ENCODE results near the gene FABP1. TPM values are rescaled to one million over a fixed set of nuclear protein-coding genes. Genes with fewer than 3 reads are reported as not detected.

The FABP1 gene
- total RNA-seq, 1 donor from 2014 or later = 28.2 TPM

DNA sequence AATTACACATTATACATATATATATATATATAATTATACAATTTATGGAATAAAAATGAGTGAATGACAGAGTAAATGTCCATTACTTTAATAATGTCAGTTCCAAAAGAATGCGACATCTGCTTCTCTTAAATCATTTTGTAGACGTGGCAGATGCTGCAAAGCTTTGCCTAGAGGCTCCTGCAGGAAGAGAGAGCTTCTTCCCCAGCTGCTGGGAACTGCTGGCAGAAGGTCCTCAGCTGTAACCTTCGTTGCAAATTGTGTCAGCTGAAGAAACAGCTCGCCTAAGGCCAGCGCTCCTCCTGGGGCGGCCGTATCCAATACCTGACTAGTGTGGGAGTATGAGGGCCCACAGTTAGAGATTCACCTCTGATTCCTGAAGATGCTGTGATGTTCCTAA, 32.7 kb upstream of the FABP1 start:
- DNase-seq (ENCODE audit: extremely low spot score, unreplicated experiment) = no peak
- Mint-ChIP-seq H3K9me3 (no peaks in the 10 kb centered on the region), H3K4me1 (ENCODE audit: unreplicated experiment) (no peaks in the 10 kb centered on the region), H3K4me3 (no peak overlapping the region), H3K36me3 (no peaks in the 10 kb centered on the region), H3K27me3 (peaks cover 6% of the 10 kb centered on the region), H3K27ac (no peak overlapping the region)
- no peak for TF ChIP-seq CTCF (conservative IDR thresholded peaks at IDR 0.05)

DNA sequence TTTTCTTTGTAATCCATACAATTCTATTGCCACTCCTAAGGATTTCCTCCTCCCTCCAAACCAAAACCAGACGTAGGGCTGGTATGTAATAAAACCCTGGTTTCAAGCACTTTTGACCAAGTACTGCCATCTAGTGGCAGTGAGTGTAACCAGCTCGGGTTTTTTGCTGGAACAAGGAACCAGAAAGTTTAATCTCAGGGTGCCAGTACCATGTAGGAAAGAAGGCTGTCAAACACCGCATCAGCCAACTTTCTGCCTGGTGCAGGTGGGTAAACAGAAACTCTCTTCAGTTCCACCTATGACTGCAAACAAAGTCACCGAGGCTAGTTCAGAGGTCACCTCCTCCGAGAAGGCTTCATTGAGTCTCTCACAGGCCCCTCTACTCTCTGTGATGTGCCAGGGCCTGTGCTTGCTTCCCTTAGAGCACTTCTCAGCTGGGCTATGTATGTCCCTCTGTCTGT, 32.1 kb upstream of the FABP1 start:
- Mint-ChIP-seq H3K36me3 (no peaks in the 10 kb centered on the region), H3K9me3 (no peaks in the 10 kb centered on the region), H3K4me3 (no peak overlapping the region), H3K4me1 (ENCODE audit: unreplicated experiment) (no peaks in the 10 kb centered on the region), H3K27ac (no peak overlapping the region), H3K27me3 (peaks cover 6% of the 10 kb centered on the region)
- DNase-seq (ENCODE audit: extremely low spot score, unreplicated experiment) = no peak
- TF ChIP-seq CTCF (conservative IDR thresholded peaks at IDR 0.05) = peak; percentile 94

DNA sequence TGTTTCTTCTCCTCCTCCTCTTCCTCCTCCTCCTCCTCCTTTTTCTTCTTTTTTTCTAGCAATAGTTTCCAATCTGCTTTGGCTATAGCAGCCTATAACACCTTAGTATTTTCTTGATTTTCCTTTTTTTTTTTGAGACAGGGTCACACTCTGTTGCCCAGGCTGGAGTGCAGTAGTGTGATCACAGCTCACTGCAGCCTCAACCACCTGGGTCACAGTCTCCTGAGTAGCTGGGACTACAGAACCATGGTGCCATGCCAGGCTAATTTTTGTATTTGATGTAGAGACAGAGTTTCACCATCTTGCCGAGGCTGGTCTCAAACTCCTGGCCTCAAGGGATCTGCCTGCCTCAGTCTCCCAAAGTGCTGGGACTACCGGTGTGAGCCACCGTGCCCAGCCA, 31.6 kb upstream of the FABP1 start:
- no peaks in the 10 kb centered on the region for H3K9me3 Mint-ChIP-seq
- peaks cover 5% of the 10 kb centered on the region for H3K27me3 Mint-ChIP-seq
- no peaks in the 10 kb centered on the region for H3K4me1 Mint-ChIP-seq (ENCODE audit: unreplicated experiment)
- no peak for DNase-seq (ENCODE audit: extremely low spot score, unreplicated experiment)
- H3K36me3 Mint-ChIP-seq = no peaks in the 10 kb centered on the region
- H3K27ac Mint-ChIP-seq = no peak overlapping the region
- H3K4me3 Mint-ChIP-seq = no peak overlapping the region
- no peak for TF ChIP-seq CTCF (conservative IDR thresholded peaks at IDR 0.05)

DNA sequence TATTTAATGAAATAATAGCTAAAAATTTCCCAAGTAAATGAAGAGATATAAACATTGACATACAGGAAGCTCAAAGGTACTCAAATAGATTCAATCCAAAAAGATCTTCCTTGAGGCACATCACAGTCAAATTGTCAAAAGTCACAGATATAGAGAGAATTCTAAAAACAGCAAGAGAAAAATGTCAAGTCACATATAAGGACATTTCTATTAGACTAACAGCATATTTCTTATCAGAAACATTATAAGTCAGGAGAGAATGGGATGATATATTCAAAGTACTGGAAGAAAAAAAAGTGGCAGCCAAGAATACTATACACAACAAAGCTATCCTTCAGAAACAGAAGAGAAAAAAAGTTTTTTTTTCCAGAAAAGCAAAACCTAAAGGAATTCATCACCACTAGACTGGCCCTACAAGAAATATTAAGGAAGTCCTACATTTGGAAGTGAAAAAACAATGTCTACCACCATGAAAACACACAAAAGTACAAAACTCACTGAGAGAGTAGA, 21.1 kb upstream of the FABP1 start:
- H3K27ac Mint-ChIP-seq = no peak overlapping the region
- no peak for TF ChIP-seq CTCF (conservative IDR thresholded peaks at IDR 0.05)
- no peaks in the 10 kb centered on the region for H3K4me1 Mint-ChIP-seq (ENCODE audit: unreplicated experiment)
- no peak overlapping the region for H3K4me3 Mint-ChIP-seq
- DNase-seq (ENCODE audit: extremely low spot score, unreplicated experiment) = no peak
- H3K27me3 Mint-ChIP-seq = peaks cover 8% of the 10 kb centered on the region
- peaks cover 12% of the 10 kb centered on the region for H3K9me3 Mint-ChIP-seq
- H3K36me3 Mint-ChIP-seq = no peaks in the 10 kb centered on the region

- Mint-ChIP-seq H3K4me3 (no peak overlapping the region), H3K4me1 (ENCODE audit: unreplicated experiment) (no peaks in the 10 kb centered on the region), H3K9me3 (peaks cover 12% of the 10 kb centered on the region), H3K36me3 (no peaks in the 10 kb centered on the region), H3K27me3 (peaks cover 8% of the 10 kb centered on the region), H3K27ac (no peak overlapping the region)
- TF ChIP-seq CTCF (conservative IDR thresholded peaks at IDR 0.05) = no peak
- DNase-seq (ENCODE audit: extremely low spot score, unreplicated experiment) = no peak
Measured at GRCh38 chr2:88147145-88147544, 19.3 kb upstream of the FABP1 start.

DNA sequence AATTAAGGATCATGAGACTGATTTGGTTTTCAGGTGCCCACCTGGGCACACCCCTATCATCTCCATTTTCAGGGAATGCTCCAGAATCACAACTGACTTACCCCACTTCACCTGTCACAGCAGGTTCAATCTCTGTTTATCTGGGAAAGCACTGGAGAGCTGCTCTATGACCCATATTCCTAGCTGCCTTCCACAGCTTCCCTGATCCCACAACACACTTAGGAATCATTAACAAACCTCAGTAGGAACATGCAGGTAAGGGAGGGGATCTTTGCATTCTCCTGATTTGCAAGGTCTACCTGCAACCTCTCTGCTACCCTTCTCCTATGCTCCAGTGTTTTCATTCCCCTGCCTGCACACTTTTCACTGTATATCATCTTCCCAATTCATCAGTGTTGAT, 18.7 kb upstream of the FABP1 start:
- Mint-ChIP-seq H3K9me3 (peaks cover 12% of the 10 kb centered on the region), H3K27ac (no peak overlapping the region), H3K4me3 (no peak overlapping the region), H3K27me3 (peaks cover 8% of the 10 kb centered on the region), H3K36me3 (no peaks in the 10 kb centered on the region), H3K4me1 (ENCODE audit: unreplicated experiment) (no peaks in the 10 kb centered on the region)
- TF ChIP-seq CTCF (conservative IDR thresholded peaks at IDR 0.05) = no peak
- no peak for DNase-seq (ENCODE audit: extremely low spot score, unreplicated experiment)
